ENCODE data around the gene BCL2A1.
A peak's percentile ranks its signal among the peaks of the same experiment; 100 is the strongest.
"Not testable (repeated sequence)": the region's sequence is repeated elsewhere in the genome, so short reads cannot be mapped to it uniquely, and the experiment has no call there.

Gene BCL2A1

GRCh38 chr15:80011041-80011523, 40.1 kb upstream of the BCL2A1 start:
- not testable (repeated sequence) for DNase-seq (ENCODE audit: insufficient read length, low spot score)

GRCh38 chr15:80010131-80010673, 39.2 kb upstream of the BCL2A1 start:
- FAIRE-seq (peak; percentile 84), DNase-seq (ENCODE audit: insufficient read length, low spot score) (no peak)
- TF ChIP-seq SPI1 (IDR thresholded peaks at IDR 0.05; ENCODE audit: low read depth, low read length): no peak
- no peak for TF ChIP-seq PAX5 (IDR thresholded peaks at IDR 0.05; ENCODE audit: insufficient read depth, low read length, severe bottlenecking)
- no peak for TF ChIP-seq POLR2A (IDR thresholded peaks at IDR 0.05; ENCODE audit: low read depth, low read length)
- TF ChIP-seq POU2F2 (IDR thresholded peaks at IDR 0.05; ENCODE audit: low read depth, low read length): 0 out of 2 replicates have a peak, but pooled peaks have one; percentile 19
- no peak for TF ChIP-seq TAF1 (IDR thresholded peaks at IDR 0.05; ENCODE audit: low read depth, low read length)

More at GRCh38 chr15:80011041-80011523, 40.1 kb upstream of the BCL2A1 start:
- TF ChIP-seq POU2F2 (IDR thresholded peaks at IDR 0.05; ENCODE audit: low read depth, low read length): peak; percentile 91
- FAIRE-seq: peak; percentile 86

GRCh38 chr15:80007532-80007931, 36.5 kb upstream of the BCL2A1 start:
- no peak for DNase-seq (ENCODE audit: insufficient read length, low spot score)
- peak; percentile 63 for FAIRE-seq
- TF ChIP-seq POLR2AphosphoS5 (IDR thresholded peaks at IDR 0.05; ENCODE audit: low read depth, low read length) (no peak), SPI1 (IDR thresholded peaks at IDR 0.05; ENCODE audit: low read depth, low read length) (no peak), TAF1 (IDR thresholded peaks at IDR 0.05; ENCODE audit: low read depth, low read length) (no peak), POLR2A (IDR thresholded peaks at IDR 0.05; ENCODE audit: low read depth, low read length) (no peak), PAX5 (IDR thresholded peaks at IDR 0.05; ENCODE audit: insufficient read depth, low read length, severe bottlenecking) (no peak), POU2F2 (IDR thresholded peaks at IDR 0.05; ENCODE audit: low read depth, low read length) (no peak)

- FAIRE-seq: no peak
Measured at GRCh38 chr15:80006946-80007345, 36.0 kb upstream of the BCL2A1 start.

GRCh38 chr15:80003934-80004472, 33.0 kb upstream of the BCL2A1 start:
- FAIRE-seq: no peak
- TF ChIP-seq PAX5 (IDR thresholded peaks at IDR 0.05; ENCODE audit: insufficient read depth, low read length, severe bottlenecking) (no peak), POLR2A (IDR thresholded peaks at IDR 0.05; ENCODE audit: low read depth, low read length) (no peak), POU2F2 (IDR thresholded peaks at IDR 0.05; ENCODE audit: low read depth, low read length) (no peak), TAF1 (IDR thresholded peaks at IDR 0.05; ENCODE audit: low read depth, low read length) (no peak), SPI1 (IDR thresholded peaks at IDR 0.05; ENCODE audit: low read depth, low read length) (no peak), POLR2AphosphoS5 (IDR thresholded peaks at IDR 0.05; ENCODE audit: low read depth, low read length) (no peak)
- no peak for DNase-seq (ENCODE audit: insufficient read length, low spot score)

More at GRCh38 chr15:80006946-80007345, 36.0 kb upstream of the BCL2A1 start:
- DNase-seq (ENCODE audit: insufficient read length, low spot score): no peak
- TF ChIP-seq PAX5 (IDR thresholded peaks at IDR 0.05; ENCODE audit: insufficient read depth, low read length, severe bottlenecking): no peak
- TF ChIP-seq POLR2AphosphoS5 (IDR thresholded peaks at IDR 0.05; ENCODE audit: low read depth, low read length): no peak
- TF ChIP-seq POU2F2 (IDR thresholded peaks at IDR 0.05; ENCODE audit: low read depth, low read length): no peak
- no peak for TF ChIP-seq POLR2A (IDR thresholded peaks at IDR 0.05; ENCODE audit: low read depth, low read length)
- TF ChIP-seq SPI1 (IDR thresholded peaks at IDR 0.05; ENCODE audit: low read depth, low read length): no peak
- TF ChIP-seq TAF1 (IDR thresholded peaks at IDR 0.05; ENCODE audit: low read depth, low read length): no peak

GRCh38 chr15:80003171-80003570, 32.2 kb upstream of the BCL2A1 start:
- TF ChIP-seq TAF1 (IDR thresholded peaks at IDR 0.05; ENCODE audit: low read depth, low read length) (no peak), POLR2A (IDR thresholded peaks at IDR 0.05; ENCODE audit: low read depth, low read length) (no peak), PAX5 (IDR thresholded peaks at IDR 0.05; ENCODE audit: insufficient read depth, low read length, severe bottlenecking) (no peak), POLR2AphosphoS5 (IDR thresholded peaks at IDR 0.05; ENCODE audit: low read depth, low read length) (no peak), SPI1 (IDR thresholded peaks at IDR 0.05; ENCODE audit: low read depth, low read length) (no peak), POU2F2 (IDR thresholded peaks at IDR 0.05; ENCODE audit: low read depth, low read length) (no peak)

GRCh38 chr15:80002267-80002666, 31.3 kb upstream of the BCL2A1 start:
- FAIRE-seq (no peak), DNase-seq (ENCODE audit: insufficient read length, low spot score) (no peak)
- TF ChIP-seq POLR2A (IDR thresholded peaks at IDR 0.05; ENCODE audit: low read depth, low read length): no peak
- no peak for TF ChIP-seq TAF1 (IDR thresholded peaks at IDR 0.05; ENCODE audit: low read depth, low read length)
- no peak for TF ChIP-seq SPI1 (IDR thresholded peaks at IDR 0.05; ENCODE audit: low read depth, low read length)
- TF ChIP-seq PAX5 (IDR thresholded peaks at IDR 0.05; ENCODE audit: insufficient read depth, low read length, severe bottlenecking): no peak
- TF ChIP-seq POU2F2 (IDR thresholded peaks at IDR 0.05; ENCODE audit: low read depth, low read length): no peak
- TF ChIP-seq POLR2AphosphoS5 (IDR thresholded peaks at IDR 0.05; ENCODE audit: low read depth, low read length): no peak

More at GRCh38 chr15:80003171-80003570, 32.2 kb upstream of the BCL2A1 start:
- DNase-seq (ENCODE audit: insufficient read length, low spot score) (no peak), FAIRE-seq (no peak)

- FAIRE-seq (no peak), DNase-seq (ENCODE audit: insufficient read length, low spot score) (no peak)
- TF ChIP-seq TAF1 (IDR thresholded peaks at IDR 0.05; ENCODE audit: low read depth, low read length) (no peak), POLR2A (IDR thresholded peaks at IDR 0.05; ENCODE audit: low read depth, low read length) (no peak), PAX5 (IDR thresholded peaks at IDR 0.05; ENCODE audit: insufficient read depth, low read length, severe bottlenecking) (no peak), POU2F2 (IDR thresholded peaks at IDR 0.05; ENCODE audit: low read depth, low read length) (no peak), SPI1 (IDR thresholded peaks at IDR 0.05; ENCODE audit: low read depth, low read length) (no peak), POLR2AphosphoS5 (IDR thresholded peaks at IDR 0.05; ENCODE audit: low read depth, low read length) (no peak)
Measured at GRCh38 chr15:79994615-79995014, 23.6 kb upstream of the BCL2A1 start.

- FAIRE-seq: no peak
- no peak for DNase-seq (ENCODE audit: insufficient read length, low spot score)
- TF ChIP-seq POLR2AphosphoS5 (IDR thresholded peaks at IDR 0.05; ENCODE audit: low read depth, low read length): no peak
- no peak for TF ChIP-seq SPI1 (IDR thresholded peaks at IDR 0.05; ENCODE audit: low read depth, low read length)
- no peak for TF ChIP-seq POLR2A (IDR thresholded peaks at IDR 0.05; ENCODE audit: low read depth, low read length)
- no peak for TF ChIP-seq POU2F2 (IDR thresholded peaks at IDR 0.05; ENCODE audit: low read depth, low read length)
- TF ChIP-seq PAX5 (IDR thresholded peaks at IDR 0.05; ENCODE audit: insufficient read depth, low read length, severe bottlenecking): no peak
- no peak for TF ChIP-seq TAF1 (IDR thresholded peaks at IDR 0.05; ENCODE audit: low read depth, low read length)
Measured at GRCh38 chr15:79991826-79992225, 20.8 kb upstream of the BCL2A1 start.

- DNase-seq (ENCODE audit: insufficient read length, low spot score): no peak
- TF ChIP-seq PAX5 (IDR thresholded peaks at IDR 0.05; ENCODE audit: insufficient read depth, low read length, severe bottlenecking) (no peak), POU2F2 (IDR thresholded peaks at IDR 0.05; ENCODE audit: low read depth, low read length) (no peak), POLR2AphosphoS5 (IDR thresholded peaks at IDR 0.05; ENCODE audit: low read depth, low read length) (no peak), TAF1 (IDR thresholded peaks at IDR 0.05; ENCODE audit: low read depth, low read length) (no peak), POLR2A (IDR thresholded peaks at IDR 0.05; ENCODE audit: low read depth, low read length) (no peak)
- no peak for FAIRE-seq
Measured at GRCh38 chr15:79990997-79991334, 20.0 kb upstream of the BCL2A1 start.

Measured in GM12891 (cell line).